HL-60 (cell line): ENCODE results near the gene COASY.

Experiments used
- POLR2AphosphoS5 ChIP-seq: IDR thresholded peaks from 2 replicates; pipeline ENCODE4 v1.6.1; 2012; ENCODE audit warnings: low read depth
- TF ChIP-seq, protein P1 (sequence below): IDR thresholded peaks from one replicate; pipeline ENCODE4 v1.5.1; 2011; ENCODE audit warnings: low read length, control low read depth, inconsistent platforms; ENCODE audit not compliant: insufficient read depth

DNA sequence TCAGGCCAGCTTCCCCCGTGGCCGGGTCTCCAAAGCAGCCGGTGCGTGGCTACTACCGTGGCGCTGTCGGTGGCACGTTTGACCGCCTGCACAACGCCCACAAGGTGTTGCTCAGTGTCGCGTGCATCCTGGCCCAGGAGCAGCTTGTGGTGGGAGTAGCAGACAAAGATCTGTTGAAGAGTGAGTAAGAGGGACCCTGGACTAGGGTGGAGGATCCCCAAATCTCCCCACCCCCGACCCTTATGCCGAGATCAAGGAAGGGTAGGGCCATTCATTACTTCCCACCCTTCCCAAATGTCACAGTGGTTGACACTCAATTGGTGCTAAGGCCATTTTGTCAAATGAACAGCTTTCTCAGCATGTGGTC lies 1.2 kb downstream of the COASY start:
- TF ChIP-seq, protein P1, sequence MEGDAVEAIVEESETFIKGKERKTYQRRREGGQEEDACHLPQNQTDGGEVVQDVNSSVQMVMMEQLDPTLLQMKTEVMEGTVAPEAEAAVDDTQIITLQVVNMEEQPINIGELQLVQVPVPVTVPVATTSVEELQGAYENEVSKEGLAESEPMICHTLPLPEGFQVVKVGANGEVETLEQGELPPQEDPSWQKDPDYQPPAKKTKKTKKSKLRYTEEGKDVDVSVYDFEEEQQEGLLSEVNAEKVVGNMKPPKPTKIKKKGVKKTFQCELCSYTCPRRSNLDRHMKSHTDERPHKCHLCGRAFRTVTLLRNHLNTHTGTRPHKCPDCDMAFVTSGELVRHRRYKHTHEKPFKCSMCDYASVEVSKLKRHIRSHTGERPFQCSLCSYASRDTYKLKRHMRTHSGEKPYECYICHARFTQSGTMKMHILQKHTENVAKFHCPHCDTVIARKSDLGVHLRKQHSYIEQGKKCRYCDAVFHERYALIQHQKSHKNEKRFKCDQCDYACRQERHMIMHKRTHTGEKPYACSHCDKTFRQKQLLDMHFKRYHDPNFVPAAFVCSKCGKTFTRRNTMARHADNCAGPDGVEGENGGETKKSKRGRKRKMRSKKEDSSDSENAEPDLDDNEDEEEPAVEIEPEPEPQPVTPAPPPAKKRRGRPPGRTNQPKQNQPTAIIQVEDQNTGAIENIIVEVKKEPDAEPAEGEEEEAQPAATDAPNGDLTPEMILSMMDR = no peak
- no peak; the same call in 1 of the 2 replicates for TF ChIP-seq POLR2AphosphoS5
